Esophagus squamous epithelium (tissue), 4 donors: ENCODE data around the gene EXOSC6.
"Not testable (repeated sequence)": the region's sequence is repeated elsewhere in the genome, so short reads cannot be mapped to it uniquely, and the experiment has no call there.

Experiments
- CTCF ChIP-seq, 6 experiments: fragments of 450-650 bp in 4 of 6; fragments of 200-600 bp in 2 of 6; sonication (generic) in 2 of 6; IDR thresholded peaks; one replicate each; pipeline ENCODE4 v1.5.1; 2016 to 2019; ENCODE audit warnings: antibody characterized with exemption in 6 of 6, mild to moderate bottlenecking in 4 of 6, moderate library complexity in 4 of 6
- POLR2A ChIP-seq, 4 donors: fragments of 450-650 bp; IDR thresholded peaks; one replicate each; pipeline ENCODE4 v1.6.1; 2017; ENCODE audit warnings: antibody characterized with exemption in 4 of 4, mild to moderate bottlenecking in 4 of 4, moderate library complexity in 3 of 4

- TF ChIP-seq POLR2A, CTCF (IDR thresholded peaks at IDR 0.05): not testable (repeated sequence)
These were observed 8.2 kb upstream of the EXOSC6 start for GRCh38 chr16:70259903-70260302.
